HCT116 (cell line): ENCODE data around the gene MRPL30. TPM values are rescaled to one million over a fixed set of nuclear protein-coding genes. Genes with fewer than 3 reads are reported as not detected.

Experiments used
- ATAC-seq: fragments of 200-7000 bp; cut with Tn5 transposase; 2 replicates; pipeline ENCODE4 v1.9.1; 2020; ENCODE audit warnings: mild to moderate bottlenecking, moderate library complexity
- BruUV-seq: library from RNA; stranded (reverse); fragments of 400-500 nt; replicated peaks from 2 replicates; lab custom pipeline; 2021; lab: Mats Ljungman, UMichigan
- CTCF ChIA-PET: fragments of 300-600 bp; sonication (Branson Sonifier 250); formaldehyde crosslinking; loops from one replicate; lab custom pipeline; 2021; ENCODE audit warnings: antibody characterized with exemption; lab: Charles Lee
- POLR2A ChIA-PET: fragments of 300-600, 350-600 bp; sonication (Branson Sonifier 250); formaldehyde crosslinking; loops from one replicate; lab custom pipeline; 2021; ENCODE audit warnings: antibody characterized with exemption; lab: Charles Lee
- RAD21 ChIA-PET, 2 experiments: fragments of 300-600 bp; sonication (Branson Sonifier 250); formaldehyde crosslinking; loops; one replicate each; lab custom pipeline; 2023; ENCODE audit warnings: low total read pairs in 2 of 2; ENCODE audit not compliant: uncharacterized antibody in 2 of 2, unreplicated experiment in 2 of 2, low non-redundant PET in 1 of 2; lab: Charles Lee
- DNase-seq: peaks from one replicate; pipeline ENCODE4 v3.0.0-alpha.2; 2010; ENCODE audit warnings: low read depth, low spot score
- H2AFZ ChIP-seq: fragments of 200-600 bp; shearing (Covaris generic), sonication (generic); 2 replicates; pipeline ENCODE4 v1.6.1; 2017; ENCODE audit warnings: low read depth, mixed run types, mixed read lengths, antibody characterized with exemption, low read length; ENCODE audit not compliant: poor library complexity, severe bottlenecking
- H3K27ac ChIP-seq: 2 replicates; pipeline ENCODE4 v1.5.1; 2012; ENCODE audit warnings: low read depth, low read length
- H3K27me3 ChIP-seq: fragments of 200-600 bp; sonication (generic); 2 replicates; pipeline ENCODE4 v1.6.1; 2016; ENCODE audit warnings: mixed run types, low read length, mixed read lengths; ENCODE audit not compliant: insufficient read depth
- H3K36me3 ChIP-seq, 2 experiments: fragments of 200-500 bp in 1 of 2; fragments of 200-600 bp in 1 of 2; sonication (Bioruptor generic) in 1 of 2; sonication (generic) in 1 of 2; 2 replicates each; pipeline versions ENCODE4 v1.5.1 to v1.6.1; 2014 to 2016; ENCODE audit warnings: low read length in 2 of 2, inconsistent platforms in 1 of 2, mixed read lengths in 1 of 2, mixed run types in 1 of 2; ENCODE audit not compliant: insufficient read depth in 2 of 2, control insufficient read depth in 1 of 2
- H3K4me1 ChIP-seq, 2 experiments: fragments of 200-600 bp in 1 of 2; sonication (generic) in 1 of 2; 2 replicates each; pipeline versions ENCODE4 v1.5.1 to v1.6.1; 2012 to 2017; ENCODE audit warnings: low read length in 2 of 2, inconsistent platforms in 1 of 2, mild to moderate bottlenecking in 1 of 2, mixed read lengths in 1 of 2, mixed run types in 1 of 2, moderate library complexity in 1 of 2; ENCODE audit not compliant: insufficient read depth in 2 of 2, control insufficient read depth in 1 of 2
- H3K4me2 ChIP-seq: fragments of 200-600 bp; sonication (generic); 2 replicates; pipeline ENCODE4 v1.6.1; 2017; ENCODE audit warnings: mixed run types, low read length, mixed read lengths
- H3K4me3 ChIP-seq, 2 experiments: fragments of 200-600 bp in 1 of 2; sonication (generic) in 1 of 2; replicated peaks in 1 of 2; 2 replicates each; pipeline ENCODE4 v1.5.1; 2011 to 2016; ENCODE audit warnings: low read length in 2 of 2, control low read depth in 1 of 2, low read depth in 1 of 2, mild to moderate bottlenecking in 1 of 2, mixed read lengths in 1 of 2, mixed run types in 1 of 2
- H3K79me2 ChIP-seq: fragments of 200-600 bp; sonication (generic); 2 replicates; pipeline ENCODE4 v1.6.1; 2017; ENCODE audit warnings: mild to moderate bottlenecking, mixed run types, low read length, moderate library complexity, mixed read lengths; ENCODE audit not compliant: insufficient read depth
- H3K9ac ChIP-seq: fragments of 200-600 bp; sonication (generic); 2 replicates; pipeline ENCODE4 v1.6.1; 2016; ENCODE audit warnings: low read length, mixed read lengths
- H3K9me2 ChIP-seq: fragments of 200-600 bp; sonication (generic), shearing (Covaris generic); 2 replicates; pipeline ENCODE4 v1.6.1; 2017; ENCODE audit warnings: mixed run types, mild to moderate bottlenecking, moderate library complexity; ENCODE audit not compliant: insufficient read depth
- H3K9me3 ChIP-seq, 2 experiments: fragments of 200-500 bp in 1 of 2; fragments of 200-600 bp in 1 of 2; sonication (Bioruptor generic) in 1 of 2; sonication (generic) in 1 of 2; 2 replicates each; pipeline ENCODE4 v1.6.1; 2014 to 2017; ENCODE audit warnings: low read length in 2 of 2, mixed read lengths in 2 of 2, inconsistent platforms in 1 of 2, low read depth in 1 of 2, mild to moderate bottlenecking in 1 of 2, mixed run types in 1 of 2, moderate library complexity in 1 of 2; ENCODE audit not compliant: control insufficient read depth in 1 of 2, insufficient read depth in 1 of 2
- H4K20me1 ChIP-seq: fragments of 200-600 bp; sonication (generic), shearing (Covaris generic); 2 replicates; pipeline ENCODE4 v1.6.1; 2017; ENCODE audit warnings: mixed run types, mild to moderate bottlenecking, moderate library complexity; ENCODE audit not compliant: insufficient read depth
- CBX3 ChIP-seq: IDR thresholded peaks from 2 replicates; pipeline ENCODE4 v1.6.1; 2012; ENCODE audit warnings: low read depth
- SP1 ChIP-seq: IDR thresholded peaks from 2 replicates; pipeline ENCODE4 v1.6.1; 2012; ENCODE audit warnings: low read depth
- TCF7L2 ChIP-seq: IDR thresholded peaks from 2 replicates; pipeline ENCODE4 v1.7.0; 2011; ENCODE audit warnings: borderline replicate concordance, inconsistent platforms; ENCODE audit not compliant: insufficient read depth, insufficient read length; ENCODE audit errors: extremely low read depth
- YY1 ChIP-seq: IDR thresholded peaks from 2 replicates; pipeline ENCODE4 v1.6.1; 2011; ENCODE audit warnings: low read length, low read depth, moderate library complexity, mild to moderate bottlenecking; ENCODE audit not compliant: insufficient replicate concordance; ENCODE audit errors: extremely low read depth
- intact Hi-C: fragments of 100-400 bp; cut with micrococcal nuclease; formaldehyde crosslinking; loops from 2 replicates; pipeline ENCODE4 v1.10.0; 2022
- total RNA-seq: library from RNA; stranded (reverse); gene quantifications from one replicate; pipeline ENCODE4 v1.2.1, GENCODE V29; 2021; ENCODE audit not compliant: unreplicated experiment
- TF ChIP-seq, protein P1 (sequence below), 3 experiments: fragments of 200-600 bp in 1 of 3; sonication (generic) in 1 of 3; IDR thresholded peaks in 2 of 3; conservative IDR thresholded peaks in 1 of 3; 2 replicates each; pipeline ENCODE4 v1.5.1; 2012 to 2017; ENCODE audit warnings: low read depth in 2 of 3, low read length in 2 of 3, antibody characterized with exemption in 1 of 3, borderline replicate concordance in 1 of 3, control low read depth in 1 of 3, mild to moderate bottlenecking in 1 of 3, mixed read lengths in 1 of 3, mixed run types in 1 of 3, moderate library complexity in 1 of 3; ENCODE audit not compliant: insufficient read depth in 1 of 3

MRPL30 gene
- total RNA-seq, 1 experiment from 2014 or later: 38.1 TPM

DNA sequence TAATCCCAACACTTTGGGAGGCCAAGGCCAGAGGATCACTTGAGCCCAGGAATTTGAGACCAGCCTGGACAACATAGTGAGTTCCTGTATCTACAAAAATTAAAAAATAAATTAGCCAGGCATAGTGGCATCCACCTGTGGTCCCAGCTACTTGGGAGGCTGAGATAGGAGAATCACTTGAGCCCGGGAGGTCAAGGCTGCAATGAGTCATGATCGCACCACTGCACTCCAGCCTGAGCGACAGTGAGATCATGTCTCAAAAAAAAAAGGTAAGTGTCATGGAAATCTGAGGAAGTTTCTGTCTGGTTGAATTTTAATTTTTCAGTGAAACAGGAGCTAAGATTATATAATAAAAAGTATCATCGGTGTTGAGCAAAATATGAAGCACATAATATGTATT, 42.0 kb upstream of the MRPL30 start:
- no peak for ATAC-seq
- no peak for TF ChIP-seq SP1
- TF ChIP-seq TCF7L2: no peak
- TF ChIP-seq, protein P1, sequence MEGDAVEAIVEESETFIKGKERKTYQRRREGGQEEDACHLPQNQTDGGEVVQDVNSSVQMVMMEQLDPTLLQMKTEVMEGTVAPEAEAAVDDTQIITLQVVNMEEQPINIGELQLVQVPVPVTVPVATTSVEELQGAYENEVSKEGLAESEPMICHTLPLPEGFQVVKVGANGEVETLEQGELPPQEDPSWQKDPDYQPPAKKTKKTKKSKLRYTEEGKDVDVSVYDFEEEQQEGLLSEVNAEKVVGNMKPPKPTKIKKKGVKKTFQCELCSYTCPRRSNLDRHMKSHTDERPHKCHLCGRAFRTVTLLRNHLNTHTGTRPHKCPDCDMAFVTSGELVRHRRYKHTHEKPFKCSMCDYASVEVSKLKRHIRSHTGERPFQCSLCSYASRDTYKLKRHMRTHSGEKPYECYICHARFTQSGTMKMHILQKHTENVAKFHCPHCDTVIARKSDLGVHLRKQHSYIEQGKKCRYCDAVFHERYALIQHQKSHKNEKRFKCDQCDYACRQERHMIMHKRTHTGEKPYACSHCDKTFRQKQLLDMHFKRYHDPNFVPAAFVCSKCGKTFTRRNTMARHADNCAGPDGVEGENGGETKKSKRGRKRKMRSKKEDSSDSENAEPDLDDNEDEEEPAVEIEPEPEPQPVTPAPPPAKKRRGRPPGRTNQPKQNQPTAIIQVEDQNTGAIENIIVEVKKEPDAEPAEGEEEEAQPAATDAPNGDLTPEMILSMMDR (IDR thresholded peaks at IDR 0.05 in 2 of 3, conservative IDR thresholded peaks at IDR 0.05 in 1 of 3; ENCODE audit: borderline replicate concordance in 1 of 3, insufficient read depth in 1 of 3, low read depth in 2 of 3, low read length in 2 of 3): no peak
- no peak for TF ChIP-seq YY1
- TF ChIP-seq CBX3: no peak
- H3K4me2 ChIP-seq: no peak overlapping the region

More for the DNA sequence above, 42.0 kb upstream of the MRPL30 start:
- ChIA-PET RAD21 (no interaction called here), CTCF (no interaction called here), POLR2A (no interaction called here)
- Histone ChIP-seq H3K27me3 (no peaks in the 10 kb centered on the region), H3K9me2 (no peaks in the 10 kb centered on the region), H4K20me1 (no peaks in the 10 kb centered on the region), H3K9me3 (0 out of 4 replicates have a peak, but pooled peaks cover 0 to 3% of the 10 kb centered on the region in 2 experiments), H2AFZ (no peak overlapping the region), H3K36me3 (no peaks in the 10 kb centered on the region), H3K4me3 (no peak overlapping the region), H3K4me1 (peaks cover 10 to 27% of the 10 kb centered on the region in 2 experiments), H3K9ac (no peak overlapping the region), H3K27ac (no peak overlapping the region), H3K79me2 (no peaks in the 10 kb centered on the region)
- no TSS peak for BruUV-seq
- DNase-seq: no peak
- intact Hi-C loops: no loop called here
